Activated naive CD4-positive, alpha-beta T cell treated with anti-CD3 and anti-CD28 coated beads, Interleukin-2, amount 50 U/mL, for 72 hours (primary cell): Measurements from ENCODE around the gene HABP2. TPM values are rescaled to one million over a fixed set of nuclear protein-coding genes. Genes with fewer than 3 reads are reported as not detected.

ENCODE experiments used
- ATAC-seq, 2 donors: fragments of 150-1000 bp; cut with Tn5 transposase; 2 replicates each; pipeline ENCODE4 v1.10.0; 2021; ENCODE audit warnings: mild to moderate bottlenecking in 2 of 2, moderate library complexity in 2 of 2
- DNase-seq, 2 donors: peaks; one replicate each; pipeline ENCODE4 v3.0.0; 2021 to 2022; ENCODE audit warnings: low spot score in 2 of 2
- H3K27ac Mint-ChIP-seq, 2 donors: one replicate each; pipeline ENCODE4 v1.8.0; 2022; ENCODE audit warnings: mild to moderate bottlenecking in 2 of 2, mixed read lengths in 2 of 2
- H3K36me3 Mint-ChIP-seq, 2 donors: one replicate each; pipeline ENCODE4 v1.8.0; 2022; ENCODE audit warnings: mixed read lengths in 2 of 2
- H3K9me3 Mint-ChIP-seq, 2 donors: one replicate each; pipeline ENCODE4 v1.8.0; 2022; ENCODE audit warnings: mixed read lengths in 2 of 2
- total RNA-seq, 2 donors: library from RNA; stranded (reverse); gene quantifications; one replicate each; pipeline ENCODE4 v1.2.3, GENCODE V29; 2022

HABP2 gene
- total RNA-seq, 2 donors from 2014 or later, result not detected

- DNase-seq (no peak), ATAC-seq (no peak)
- Mint-ChIP-seq H3K27ac (no peak overlapping the region), H3K9me3 (peaks cover 0 to 3% of the 10 kb centered on the region in 2 donors), H3K36me3 (no peaks in the 10 kb centered on the region)
Measured at GRCh38 chr10:113628607-113629153, 75.8 kb downstream of the HABP2 start.

- DNase-seq, result no peak
- no peak for ATAC-seq
- H3K9me3 Mint-ChIP-seq, result peaks cover 0 to 3% of the 10 kb centered on the region in 2 donors
- H3K27ac Mint-ChIP-seq, result no peak overlapping the region
- H3K36me3 Mint-ChIP-seq, result no peaks in the 10 kb centered on the region
Measured at GRCh38 chr10:113630929-113631533, 78.2 kb downstream of the HABP2 start.

- H3K9me3 Mint-ChIP-seq, result peaks cover 0 to 3% of the 10 kb centered on the region in 2 donors
- no peaks in the 10 kb centered on the region for H3K36me3 Mint-ChIP-seq
- no peak overlapping the region for H3K27ac Mint-ChIP-seq
- ATAC-seq (no peak), DNase-seq (no peak)
Measured at GRCh38 chr10:113631684-113632367, 79.0 kb downstream of the HABP2 start.

Other genes with a start within 250 kb of the HABP2 start
- gene NRAP, start 111.0 kb downstream of the HABP2 start, total RNA-seq, result not detected
- gene CASP7, start 126.9 kb downstream of the HABP2 start, total RNA-seq, result 10 to 100 TPM in 1 of 2 donors, 1 to 10 TPM in 1; 8.5 to 10.6 TPM
- gene PLEKHS1, start 198.6 kb downstream of the HABP2 start, total RNA-seq, result not detected